Pancreas (tissue), 10 donors: ENCODE measurements around the gene GRK5. TPM values are rescaled to one million over a fixed set of nuclear protein-coding genes. Genes with fewer than 3 reads are reported as not detected.

ENCODE experiments used
- ATAC-seq, 4 donors: fragments of 200-7000 bp; cut with Tn5 transposase; one replicate each; pipeline versions ENCODE4 v1.8.0 to v1.9.1; 2020; ENCODE audit warnings: mild to moderate bottlenecking in 4 of 4, moderate library complexity in 4 of 4
- DNase-seq, 6 donors: peaks; one replicate each; pipeline ENCODE4 v3.0.0-alpha.2; 2020
- FAIRE-seq: peaks from 2 replicates; lab custom pipeline; 2012; peaks lifted over from hg19 to GRCh38; lab: Jason Lieb, UNC
- H3K27ac ChIP-seq, 4 donors: fragments of 200-600 bp; sonication (generic); 1 replicate in 3 of 4; 2 replicates in 1 of 4; pipeline versions ENCODE4 v1.5.0 to v1.8.0; 2020
- H3K27me3 ChIP-seq, 4 donors: fragments of 200-600 bp; one replicate each; pipeline ENCODE4 v1.8.0; 2021
- H3K36me3 ChIP-seq, 3 donors: fragments of 200-600 bp; sonication (generic) in 1 of 3; one replicate each; pipeline versions ENCODE4 v1.5.0 to v1.8.0; 2020 to 2021
- H3K4me1 ChIP-seq, 3 donors: fragments of 200-600 bp; one replicate each; pipeline ENCODE4 v1.8.0; 2021
- H3K4me3 ChIP-seq, 4 donors: fragments of 200-600 bp; sonication (generic) in 2 of 4; one replicate each; pipeline versions ENCODE4 v1.5.0 to v1.8.0; 2020 to 2021
- H3K9me3 ChIP-seq, 4 donors: fragments of 200-600 bp; one replicate each; pipeline ENCODE4 v1.8.0; 2021
- WGBS, 2 donors: extraction: QIAGEN DNeasy Blood & Tissue Kit; methylation state at CpG; one replicate each; pipeline ENCODE4 v1.1.7; 2013; 5-methylcytosine and 5-hydroxymethylcytosine counted together
- intact Hi-C, 3 donors: fragments of 100-400 bp; cut with DNase I; formaldehyde crosslinking; loops; one replicate each; pipeline versions ENCODE4 v1.11.1 to v1.14.2; 2022
- polyA plus RNA-seq, 2 donors: library from polyadenylated mRNA; stranded (reverse); fragments of 200-250 nt; gene quantifications; one replicate each; pipeline ENCODE4 v1.2.3, GENCODE V29; 2013
- total RNA-seq, 6 donors: library from RNA; stranded (reverse); fragmentation: NEBNext Ultra II Directional in 4 of 6; extraction: Animal tissue kit (Norgen Biotek cat#: 25700) in 4 of 6; gene quantifications; one replicate each; pipeline versions ENCODE4 v1.2.1 to v1.2.4, GENCODE V29; 2021 to 2023
- TF ChIP-seq, protein P1 (sequence below), 4 donors: fragments of 200-600 bp; sonication (generic) in 3 of 4; IDR thresholded peaks; one replicate each; pipeline versions ENCODE4 v1.5.0 to v1.8.0; 2021; ENCODE audit warnings: antibody characterized with exemption in 4 of 4
- donor health status: healthy with polysubstance abuse.
- donor health status: DM: no; HTN: no; CAD: no; lungs with moderate emphysema.
- donor health status: DM: no; HTN: no; CAD: no.
- donor health status: control.
- donor health status: control.
- donor health status: Bipolar disorder and iron deficiency.
- donor health status: DM: yes; HTN: yes; CAD: no.
- donor health status: DM: no; HTN: no; CAD: no.
- donor health status: DM: no; HTN: no; CAD: no.
- donor health status: DM: yes; HTN: yes; CAD: no.

The GRK5 gene
- total and polyA plus RNA-seq, 8 donors, result 1.4 to 6.0 (median 2.5) TPM

DNA sequence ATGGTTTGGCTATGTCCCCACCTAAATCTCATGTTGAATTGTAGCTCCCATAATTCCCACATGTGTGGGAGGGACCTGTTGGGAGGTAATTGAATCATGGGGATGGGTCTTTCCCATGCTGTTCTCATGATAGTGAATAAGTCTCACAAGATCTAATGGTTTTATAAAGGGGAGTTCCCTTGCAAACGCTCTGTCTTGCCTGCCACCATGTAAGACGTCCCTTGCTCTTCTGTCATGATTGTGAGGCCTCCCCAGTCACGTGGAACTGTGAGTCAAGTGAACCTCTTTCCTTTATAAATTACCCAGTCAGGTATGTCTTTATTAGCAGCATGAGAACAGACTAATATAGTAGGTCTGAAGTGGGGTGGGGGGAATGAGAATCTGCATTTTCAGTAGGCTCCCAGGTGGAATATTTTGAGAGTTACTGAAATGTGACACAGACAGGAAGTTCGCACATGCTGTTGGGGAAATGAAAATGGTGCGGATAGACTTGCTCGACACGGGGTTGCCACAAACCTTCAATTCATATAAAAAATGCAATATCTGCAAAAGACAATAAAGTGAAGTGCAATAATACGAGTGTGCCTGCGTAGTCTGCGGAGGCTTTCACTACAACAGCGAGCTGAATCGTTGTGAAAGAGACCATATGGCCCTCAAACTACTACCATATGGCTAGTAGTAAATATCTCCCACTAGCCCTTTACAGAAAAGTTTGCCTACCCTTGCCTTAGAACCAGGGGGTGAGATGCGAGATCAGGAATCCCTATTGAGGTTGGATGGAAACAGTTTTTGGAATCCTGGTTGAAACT, 166.1 kb downstream of the GRK5 start:
- H3K36me3 ChIP-seq, result no peaks in the 10 kb centered on the region
- H3K27me3 ChIP-seq, result no peaks in the 10 kb centered on the region
- peaks cover 0 to 3% (median 0%) of the 10 kb centered on the region in 3 donors for H3K4me1 ChIP-seq
- no peaks in the 10 kb centered on the region for H3K9me3 ChIP-seq
- no peak overlapping the region for H3K27ac ChIP-seq
- peak in 1 of 4 donors; percentile 34 for ATAC-seq
- FAIRE-seq, result no peak
- no peak overlapping the region for H3K4me3 ChIP-seq
- TF ChIP-seq, protein P1, sequence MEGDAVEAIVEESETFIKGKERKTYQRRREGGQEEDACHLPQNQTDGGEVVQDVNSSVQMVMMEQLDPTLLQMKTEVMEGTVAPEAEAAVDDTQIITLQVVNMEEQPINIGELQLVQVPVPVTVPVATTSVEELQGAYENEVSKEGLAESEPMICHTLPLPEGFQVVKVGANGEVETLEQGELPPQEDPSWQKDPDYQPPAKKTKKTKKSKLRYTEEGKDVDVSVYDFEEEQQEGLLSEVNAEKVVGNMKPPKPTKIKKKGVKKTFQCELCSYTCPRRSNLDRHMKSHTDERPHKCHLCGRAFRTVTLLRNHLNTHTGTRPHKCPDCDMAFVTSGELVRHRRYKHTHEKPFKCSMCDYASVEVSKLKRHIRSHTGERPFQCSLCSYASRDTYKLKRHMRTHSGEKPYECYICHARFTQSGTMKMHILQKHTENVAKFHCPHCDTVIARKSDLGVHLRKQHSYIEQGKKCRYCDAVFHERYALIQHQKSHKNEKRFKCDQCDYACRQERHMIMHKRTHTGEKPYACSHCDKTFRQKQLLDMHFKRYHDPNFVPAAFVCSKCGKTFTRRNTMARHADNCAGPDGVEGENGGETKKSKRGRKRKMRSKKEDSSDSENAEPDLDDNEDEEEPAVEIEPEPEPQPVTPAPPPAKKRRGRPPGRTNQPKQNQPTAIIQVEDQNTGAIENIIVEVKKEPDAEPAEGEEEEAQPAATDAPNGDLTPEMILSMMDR (IDR thresholded peaks at IDR 0.05), result no peak
- no peak for DNase-seq
- intact Hi-C loops, result no loop called here
- WGBS, 2 donors, result 91 to 92% methylated on average over 13 of the region's 13 CpGs

DNA sequence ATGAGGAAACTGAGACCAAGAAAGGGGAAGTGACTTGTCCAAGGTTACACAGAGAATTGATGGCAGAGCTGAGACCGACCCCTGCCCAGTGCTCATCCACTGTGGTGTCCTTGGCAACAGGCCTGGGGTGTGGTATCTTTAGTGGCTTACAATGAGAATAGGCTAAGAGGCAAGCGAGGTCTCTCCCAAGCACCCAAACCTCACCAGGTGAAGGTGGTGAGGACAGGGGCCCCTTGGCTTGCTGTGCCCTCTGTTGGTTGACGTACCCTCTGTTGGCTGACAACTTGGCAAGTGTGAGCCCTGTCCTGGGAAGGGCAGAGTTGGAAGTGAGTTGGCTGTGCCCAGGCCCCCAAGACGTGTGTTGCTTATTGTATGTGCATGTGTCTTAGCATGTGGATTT, 166.9 kb downstream of the GRK5 start:
- intact Hi-C loops, result no loop called here
- TF ChIP-seq, protein P1 (IDR thresholded peaks at IDR 0.05), result no peak
- WGBS, 2 donors, result 91 to 94% methylated on average over 4 of the region's 4 CpGs
- H3K36me3 ChIP-seq, result no peaks in the 10 kb centered on the region
- H3K9me3 ChIP-seq, result no peaks in the 10 kb centered on the region
- ATAC-seq (no peak), DNase-seq (no peak), FAIRE-seq (no peak)
- no peak overlapping the region for H3K4me3 ChIP-seq
- no peaks in the 10 kb centered on the region for H3K4me1 ChIP-seq
- H3K27ac ChIP-seq, result no peak overlapping the region
- H3K27me3 ChIP-seq, result no peaks in the 10 kb centered on the region

DNA sequence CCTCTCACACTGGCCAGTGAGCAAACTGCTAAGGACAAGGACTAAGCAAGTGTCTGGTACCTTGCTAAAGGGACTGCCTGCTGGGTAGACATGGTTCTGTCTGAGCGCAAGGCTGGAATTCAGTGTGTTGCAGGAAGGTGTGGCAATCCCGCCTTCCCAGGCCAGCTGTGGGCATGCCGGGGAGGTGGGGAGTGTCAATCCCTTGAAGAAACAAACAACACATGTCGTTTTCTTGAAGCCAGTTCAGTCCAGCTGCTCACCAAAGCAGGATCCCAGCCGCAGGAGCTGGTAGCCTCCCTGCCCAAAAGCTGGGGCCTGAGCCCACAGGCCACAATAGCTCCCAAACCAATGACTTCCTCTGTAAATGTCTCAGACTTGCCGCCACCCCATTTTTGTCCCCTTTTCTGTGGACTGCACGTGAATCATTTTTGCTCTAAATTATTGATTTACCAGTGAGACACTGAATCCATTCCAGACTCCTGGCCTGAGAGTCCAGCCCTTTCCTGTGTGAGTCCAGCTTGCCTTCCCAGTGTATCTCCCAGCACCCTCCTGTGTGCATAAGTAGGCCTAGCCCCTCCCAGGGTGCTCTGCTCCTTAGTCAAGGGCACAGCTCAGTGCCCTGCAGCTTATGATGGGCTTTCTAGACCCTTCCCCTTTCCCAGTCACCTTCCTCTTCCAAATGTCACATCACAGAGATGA, 168.4 kb downstream of the GRK5 start:
- H3K27me3 ChIP-seq, result no peaks in the 10 kb centered on the region

DNA sequence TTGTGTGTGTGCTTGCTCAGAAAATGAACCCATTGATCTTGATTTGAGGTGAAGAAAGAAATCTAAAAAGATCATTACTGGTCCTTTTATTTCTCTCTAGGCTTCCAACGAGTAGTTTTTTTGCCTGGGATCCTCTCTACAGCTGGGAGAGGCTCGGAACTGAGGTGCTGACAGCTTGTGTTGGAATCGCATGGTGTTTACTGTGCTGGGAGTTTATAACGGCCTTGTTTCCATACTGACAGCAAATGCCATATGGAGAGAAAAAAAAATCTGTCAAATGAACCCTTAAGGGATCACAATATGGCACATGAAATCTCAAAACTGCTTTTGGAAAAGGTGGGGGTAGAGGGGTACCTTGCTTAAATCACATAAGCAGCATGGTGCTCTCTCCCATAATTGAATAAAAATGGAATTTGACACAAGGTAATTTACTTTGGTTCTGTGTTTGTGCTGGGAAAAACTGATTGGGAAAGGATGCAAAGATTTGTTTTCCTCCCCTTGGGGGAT, 170.1 kb downstream of the GRK5 start:
- FAIRE-seq (no peak), ATAC-seq (no peak), DNase-seq (no peak)
- H3K27ac ChIP-seq, result no peak overlapping the region
- intact Hi-C loops, result no loop called here
- H3K36me3 ChIP-seq, result no peaks in the 10 kb centered on the region
- TF ChIP-seq, protein P1 (IDR thresholded peaks at IDR 0.05), result no peak
- 66 to 67% methylated on average over 4 of the region's 4 CpGs for WGBS, 2 donors
- no peak overlapping the region for H3K4me3 ChIP-seq
- H3K27me3 ChIP-seq, result no peaks in the 10 kb centered on the region
- no peaks in the 10 kb centered on the region for H3K4me1 ChIP-seq
- no peaks in the 10 kb centered on the region for H3K9me3 ChIP-seq

More for the DNA sequence above, 168.4 kb downstream of the GRK5 start:
- Histone ChIP-seq H3K9me3 (no peaks in the 10 kb centered on the region), H3K4me3 (no peak overlapping the region), H3K36me3 (no peaks in the 10 kb centered on the region), H3K27ac (no peak overlapping the region), H3K4me1 (no peaks in the 10 kb centered on the region)
- DNase-seq (no peak), ATAC-seq (no peak), FAIRE-seq (no peak)
- intact Hi-C loops, result no loop called here
- WGBS, 2 donors, result 63 to 76% methylated on average over 7 of the region's 7 CpGs
- TF ChIP-seq, protein P1 (IDR thresholded peaks at IDR 0.05), result no peak
